GM18951 (cell line): ENCODE data around the gene CNGA3.

Experiments used
- POLR2A ChIP-seq: IDR thresholded peaks from 4 replicates; pipeline ENCODE4 v1.6.1; 2011; ENCODE audit warnings: mild to moderate bottlenecking; ENCODE audit not compliant: insufficient read length, insufficient read depth; ENCODE audit errors: extremely low read depth
- in situ Hi-C: fragments of 300-500 bp; cut with MboI; formaldehyde crosslinking; loops from one replicate; pipeline ENCODE4 v1.12.0; 2022; ENCODE audit warnings: low sequenced_read_pairs, mixed read lengths, inconsistent platforms; ENCODE audit not compliant: unreplicated experiment

CNGA3 gene

GRCh38 chr2:98376301-98376910, 30.1 kb downstream of the CNGA3 start:
- in situ Hi-C loops, result loop anchor here (25.0 kb wide), 1 partner anchor 564 kb away; no protein-coding TSS in a partner anchor
- TF ChIP-seq POLR2A, result no peak

GRCh38 chr2:98376996-98377395, 30.7 kb downstream of the CNGA3 start:
- in situ Hi-C loops, result loop anchor here (25.0 kb wide), 1 partner anchor 565 kb away; no protein-coding TSS in a partner anchor

GRCh38 chr2:98377544-98377943, 31.3 kb downstream of the CNGA3 start:
- no peak for TF ChIP-seq POLR2A
- in situ Hi-C loops, result loop anchor here (25.0 kb wide), 1 partner anchor 565 kb away; no protein-coding TSS in a partner anchor

More at GRCh38 chr2:98376996-98377395, 30.7 kb downstream of the CNGA3 start:
- no peak for TF ChIP-seq POLR2A

GRCh38 chr2:98378196-98378595, 31.9 kb downstream of the CNGA3 start:
- TF ChIP-seq POLR2A, result no peak
- in situ Hi-C loops, result loop anchor here (25.0 kb wide), 1 partner anchor 566 kb away; no protein-coding TSS in a partner anchor

GRCh38 chr2:98378901-98379300, 32.6 kb downstream of the CNGA3 start:
- no peak for TF ChIP-seq POLR2A
- in situ Hi-C loops, result loop anchor here (25.0 kb wide), 1 partner anchor 567 kb away; no protein-coding TSS in a partner anchor

- no peak for TF ChIP-seq POLR2A
- in situ Hi-C loops, result loop anchor here (25.0 kb wide), 1 partner anchor 567 kb away; no protein-coding TSS in a partner anchor
These were observed 33.3 kb downstream of the CNGA3 start for GRCh38 chr2:98379311-98380202.

- no peak for TF ChIP-seq POLR2A
- in situ Hi-C loops, result loop anchor here (25.0 kb wide), 1 partner anchor 568 kb away; no protein-coding TSS in a partner anchor
These were observed 33.9 kb downstream of the CNGA3 start for GRCh38 chr2:98380203-98380535.

- in situ Hi-C loops, result loop anchor here (25.0 kb wide), 1 partner anchor 569 kb away; no protein-coding TSS in a partner anchor
These were observed 35.2 kb downstream of the CNGA3 start for GRCh38 chr2:98381494-98381893.

GRCh38 chr2:98382086-98382485, 35.8 kb downstream of the CNGA3 start:
- in situ Hi-C loops, result loop anchor here (25.0 kb wide), 1 partner anchor 570 kb away; no protein-coding TSS in a partner anchor
- no peak for TF ChIP-seq POLR2A

More at GRCh38 chr2:98381494-98381893, 35.2 kb downstream of the CNGA3 start:
- no peak for TF ChIP-seq POLR2A

GRCh38 chr2:98382739-98383138, 36.5 kb downstream of the CNGA3 start:
- no peak for TF ChIP-seq POLR2A
- in situ Hi-C loops, result loop anchor here (25.0 kb wide), 1 partner anchor 570 kb away; no protein-coding TSS in a partner anchor

GRCh38 chr2:98383166-98383565, 36.9 kb downstream of the CNGA3 start:
- TF ChIP-seq POLR2A, result no peak
- in situ Hi-C loops, result loop anchor here (25.0 kb wide), 1 partner anchor 571 kb away; no protein-coding TSS in a partner anchor

GRCh38 chr2:98385050-98385699, 38.9 kb downstream of the CNGA3 start:
- in situ Hi-C loops, result loop anchor here (25.0 kb wide), 1 partner anchor 573 kb away; no protein-coding TSS in a partner anchor
- TF ChIP-seq POLR2A, result no peak
